IMR-90 (cell line): ENCODE results near the gene ASIC2. TPM values are rescaled to one million over a fixed set of nuclear protein-coding genes. Genes with fewer than 3 reads are reported as not detected.

ENCODE experiments used
- ATAC-seq: fragments of 200-7000 bp; cut with Tn5 transposase; 2 replicates; pipeline ENCODE4 v1.9.1; 2020; ENCODE audit warnings: low read depth, mild to moderate bottlenecking, moderate library complexity
- BruUV-seq: library from RNA; stranded (reverse); fragments of 400-500 nt; replicated peaks from 2 replicates; lab custom pipeline; 2021; lab: Mats Ljungman, UMichigan
- CTCF ChIA-PET: fragments of 300-600 bp; formaldehyde crosslinking; extraction: SDS; loops from one replicate; lab custom pipeline; 2021; ENCODE audit warnings: antibody characterized with exemption; lab: Yijun Ruan, JAX
- POLR2A ChIA-PET: fragments of 300-600 bp; sonication (Branson Sonifier 250); formaldehyde crosslinking; loops from one replicate; lab custom pipeline; 2022; ENCODE audit warnings: antibody characterized with exemption; ENCODE audit not compliant: unreplicated experiment; lab: Charles Lee
- DNase-seq: peaks from one replicate; pipeline ENCODE4 v3.0.0; 2013
- H2AFZ ChIP-seq: replicated peaks from 2 replicates; pipeline ENCODE3; 2013; ENCODE audit warnings: low read length, mild to moderate bottlenecking; ENCODE audit not compliant: poor library complexity
- H2AK5ac ChIP-seq: 2 replicates; pipeline ENCODE4 v1.6.1; 2013; ENCODE audit warnings: low read depth, low read length, inconsistent platforms
- H2AK9ac ChIP-seq: replicated peaks from 2 replicates; pipeline ENCODE3; 2013; ENCODE audit warnings: mild to moderate bottlenecking, low read depth, low read length, moderate library complexity; ENCODE audit not compliant: poor library complexity
- H2BK120ac ChIP-seq: 2 replicates; pipeline ENCODE4 v1.6.1; 2013; ENCODE audit warnings: low read depth, low read length, inconsistent platforms
- H2BK15ac ChIP-seq: 3 replicates; pipeline ENCODE4 v1.6.1; 2013; ENCODE audit warnings: low read depth, low read length, inconsistent platforms
- H2BK20ac ChIP-seq: 2 replicates; pipeline ENCODE4 v1.6.1; 2013; ENCODE audit warnings: low read depth, mild to moderate bottlenecking, inconsistent platforms, low read length, moderate library complexity
- H2BK5ac ChIP-seq: 2 replicates; pipeline ENCODE4 v1.6.1; 2013; ENCODE audit warnings: mild to moderate bottlenecking, low read depth, low read length, inconsistent platforms; ENCODE audit not compliant: poor library complexity, severe bottlenecking
- H3K14ac ChIP-seq: replicated peaks from 2 replicates; pipeline ENCODE4 v1.6.1; 2013; ENCODE audit warnings: low read depth, low read length, inconsistent platforms
- H3K18ac ChIP-seq: 2 replicates; pipeline ENCODE4 v1.6.1; 2013; ENCODE audit warnings: low read depth, low read length, control low read depth
- H3K23ac ChIP-seq: 2 replicates; pipeline ENCODE4 v1.6.1; 2013; ENCODE audit warnings: low read depth, low read length, inconsistent platforms
- H3K27ac ChIP-seq: 2 replicates; pipeline ENCODE4 v1.5.1; 2013; ENCODE audit warnings: mild to moderate bottlenecking, control low read depth, low read length; ENCODE audit not compliant: insufficient read depth
- H3K27me3 ChIP-seq: 2 replicates; pipeline ENCODE4 v1.6.1; 2013; ENCODE audit warnings: low read length; ENCODE audit not compliant: control insufficient read depth, insufficient read depth
- H3K36me3 ChIP-seq: 2 replicates; pipeline ENCODE4 v1.6.1; 2013; ENCODE audit warnings: low read length, mixed read lengths; ENCODE audit not compliant: control insufficient read depth, insufficient read depth
- H3K4ac ChIP-seq: 2 replicates; pipeline ENCODE4 v1.6.1; 2013; ENCODE audit warnings: low read depth, low read length, inconsistent platforms
- H3K4me1 ChIP-seq: 2 replicates; pipeline ENCODE4 v1.6.1; 2013; ENCODE audit warnings: low read length, mixed read lengths; ENCODE audit not compliant: control insufficient read depth, insufficient read depth
- H3K4me2 ChIP-seq: 2 replicates; pipeline ENCODE4 v1.6.1; 2013; ENCODE audit warnings: low read depth, mild to moderate bottlenecking, control low read depth, low read length, moderate library complexity
- H3K4me3 ChIP-seq: 2 replicates; pipeline ENCODE4 v1.5.1; 2013; ENCODE audit warnings: low read depth, mild to moderate bottlenecking, control low read depth, low read length, moderate library complexity; ENCODE audit not compliant: insufficient read depth
- H3K56ac ChIP-seq: 2 replicates; pipeline ENCODE4 v1.6.1; 2013; ENCODE audit warnings: low read length, inconsistent platforms; ENCODE audit not compliant: insufficient read depth; ENCODE audit errors: extremely low read depth
- H3K79me1 ChIP-seq, 2 experiments: 2 replicates each; pipeline ENCODE4 v1.6.1; 2013; ENCODE audit warnings: low read length in 2 of 2, inconsistent platforms in 1 of 2, low read depth in 1 of 2
- H3K9ac ChIP-seq: 2 replicates; pipeline ENCODE4 v1.6.1; 2013; ENCODE audit warnings: low read depth, low read length, control low read depth
- H3K9me1 ChIP-seq: 2 replicates; pipeline ENCODE4 v1.6.1; 2013; ENCODE audit warnings: low read length, inconsistent platforms; ENCODE audit not compliant: insufficient read depth
- H3K9me3 ChIP-seq: 2 replicates; pipeline ENCODE4 v1.6.1; 2013; ENCODE audit warnings: low read length; ENCODE audit not compliant: control insufficient read depth, insufficient read depth
- H4K20me1 ChIP-seq: 2 replicates; pipeline ENCODE4 v1.6.1; 2013; ENCODE audit warnings: low read length, inconsistent platforms; ENCODE audit not compliant: insufficient read depth
- H4K5ac ChIP-seq: 2 replicates; pipeline ENCODE4 v1.6.1; 2013; ENCODE audit warnings: mild to moderate bottlenecking, low read depth, low read length, control low read depth
- H4K8ac ChIP-seq, 2 experiments: 2 replicates each; pipeline ENCODE4 v1.6.1; 2013; ENCODE audit warnings: low read depth in 2 of 2, low read length in 2 of 2, control low read depth in 1 of 2, inconsistent platforms in 1 of 2
- H4K91ac ChIP-seq: 2 replicates; pipeline ENCODE4 v1.6.1; 2013; ENCODE audit warnings: low read depth, low read length, inconsistent platforms; ENCODE audit not compliant: insufficient read depth
- CEBPB ChIP-seq: IDR thresholded peaks from 2 replicates; pipeline ENCODE4 v1.6.1; 2012; ENCODE audit warnings: low read depth, low read length, improper control_type of control experiment
- MAFK ChIP-seq: IDR thresholded peaks from 2 replicates; pipeline ENCODE4 v1.6.1; 2012; ENCODE audit warnings: low read depth, low read length, improper control_type of control experiment
- MAZ ChIP-seq: IDR thresholded peaks from 2 replicates; pipeline ENCODE4 v1.6.1; 2012; ENCODE audit warnings: low read depth, mild to moderate bottlenecking, low read length, improper control_type of control experiment, moderate library complexity, borderline replicate concordance
- MXI1 ChIP-seq: IDR thresholded peaks from 2 replicates; pipeline ENCODE4 v1.6.1; 2012; ENCODE audit warnings: low read depth, mild to moderate bottlenecking, low read length, moderate library complexity, borderline replicate concordance
- POLR2A ChIP-seq: IDR thresholded peaks from 2 replicates; pipeline ENCODE4 v1.6.1; 2012; ENCODE audit warnings: mild to moderate bottlenecking, low read depth, low read length
- RCOR1 ChIP-seq: IDR thresholded peaks from 2 replicates; pipeline ENCODE4 v1.6.1; 2012; ENCODE audit warnings: mild to moderate bottlenecking, low read length, improper control_type of control experiment; ENCODE audit not compliant: insufficient replicate concordance
- WGBS, 2 experiments: methylation state at CpG; one replicate each; pipeline versions ENCODE4 v1.1.5 to v1.1.7; 2013; ENCODE audit warnings: missing lambda C conversion rate in 2 of 2; ENCODE audit not compliant: insufficient read length in 1 of 2; ENCODE audit errors: extremely low coverage in 2 of 2; 5-methylcytosine and 5-hydroxymethylcytosine counted together
- dilution Hi-C: fragments of 300-500 bp; cut with HindIII; formaldehyde crosslinking; loops from one replicate; pipeline ENCODE4 v1.14.3; 2018; ENCODE audit warnings: low sequenced_read_pairs; ENCODE audit not compliant: unreplicated experiment
- in situ Hi-C: fragments of 300-500 bp; cut with MboI; formaldehyde crosslinking; loops from 3 replicates; pipeline ENCODE4 v1.14.3; 2019; ENCODE audit warnings: low sequenced_read_pairs, inconsistent platforms, mixed read lengths
- intact Hi-C: fragments of 100-400 bp; cut with micrococcal nuclease; formaldehyde crosslinking; loops from 2 replicates; pipeline ENCODE4 v1.10.0; 2022
- polyA plus RNA-seq, 3 experiments: library from polyadenylated mRNA; depleted of rRNA; stranded (reverse); fragments of >200 nt; gene quantifications; 2 replicates each; pipeline ENCODE4 v1.2.3, GENCODE V29; 2012; ENCODE audit warnings: low replicate concordance in 1 of 3
- total RNA-seq: library from RNA; depleted of rRNA; stranded (reverse); fragments of >200 nt; gene quantifications from 2 replicates; pipeline ENCODE4 v1.2.3, GENCODE V29; 2012
- TF ChIP-seq, protein P1 (sequence below): conservative IDR thresholded peaks from 2 replicates; pipeline ENCODE4 v1.5.1; 2012; ENCODE audit warnings: mild to moderate bottlenecking, low read depth, low read length, improper control_type of control experiment
- TF ChIP-seq, protein P2 (sequence below): fragments of 150-350 bp; IDR thresholded peaks from 2 replicates; pipeline ENCODE4 v1.6.1; 2017; ENCODE audit warnings: mild to moderate bottlenecking, antibody characterized with exemption, low read length, low read depth

ASIC2 gene
- total and polyA plus RNA-seq, 2 of the 4 experiments (the other 2 are of a cell fraction) = under 0.01 to 0.15 TPM

DNA sequence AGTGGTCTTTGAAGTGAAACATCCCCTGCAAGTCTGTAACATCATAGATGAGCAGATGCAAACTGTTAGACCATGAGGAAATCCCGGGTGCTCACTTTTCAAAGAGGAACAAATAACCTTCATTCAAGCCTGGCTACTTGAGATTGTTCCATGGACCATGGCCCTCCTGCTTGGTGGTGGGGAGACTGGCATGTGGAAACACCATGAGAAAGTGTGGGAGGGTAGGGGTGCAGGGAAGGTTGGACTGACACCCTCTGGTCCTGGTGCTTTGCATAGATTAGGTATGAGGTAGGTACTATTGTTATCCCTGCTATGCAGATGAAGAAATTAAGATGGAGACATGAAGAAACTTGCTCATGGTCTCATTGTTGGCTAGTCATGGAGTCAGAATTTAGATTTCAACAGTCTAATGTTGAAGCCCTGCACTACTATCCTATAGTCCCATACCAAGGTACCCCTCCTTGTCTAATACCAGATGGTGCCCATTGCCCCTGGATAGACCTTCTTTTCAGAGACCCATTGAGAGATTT lies 242.4 kb downstream of the ASIC2 start:
- Histone ChIP-seq H2AFZ (no peak overlapping the region), H3K27ac (no peak overlapping the region), H4K8ac (no peak overlapping the region), H3K4me1 (no peaks in the 10 kb centered on the region), H4K5ac (no peak overlapping the region), H3K9me1 (no peaks in the 10 kb centered on the region), H2BK15ac (no peak overlapping the region), H3K56ac (no peak overlapping the region), H3K79me1 (no peaks in the 10 kb centered on the region), H4K91ac (no peak overlapping the region), H3K4me2 (no peak overlapping the region), H2BK120ac (no peak overlapping the region), H2BK20ac (no peak overlapping the region), H3K14ac (no peak overlapping the region), H3K4ac (no peak overlapping the region), H3K4me3 (no peak overlapping the region), H2BK5ac (no peak overlapping the region), H3K27me3 (peaks cover 4% of the 10 kb centered on the region), H3K23ac (no peak overlapping the region), H3K9ac (no peak overlapping the region), H3K36me3 (no peaks in the 10 kb centered on the region), H2AK5ac (no peak overlapping the region), H3K9me3 (no peaks in the 10 kb centered on the region), H3K18ac (no peak overlapping the region), H4K20me1 (no peaks in the 10 kb centered on the region), H2AK9ac (no peak overlapping the region)
- ATAC-seq (no peak), DNase-seq (no peak)
- dilution Hi-C loops = no loop called here
- BruUV-seq = no TSS peak
- in situ Hi-C loops = no loop called here
- WGBS, 2 experiments = no CpG with 5 or more reads among the region's 1 CpG
- ChIA-PET CTCF (no interaction called here), POLR2A (no interaction called here)
- TF ChIP-seq MXI1 (no peak), CEBPB (no peak), MAZ (no peak), POLR2A (no peak), RCOR1 (no peak), MAFK (no peak)
- TF ChIP-seq, protein P1, sequence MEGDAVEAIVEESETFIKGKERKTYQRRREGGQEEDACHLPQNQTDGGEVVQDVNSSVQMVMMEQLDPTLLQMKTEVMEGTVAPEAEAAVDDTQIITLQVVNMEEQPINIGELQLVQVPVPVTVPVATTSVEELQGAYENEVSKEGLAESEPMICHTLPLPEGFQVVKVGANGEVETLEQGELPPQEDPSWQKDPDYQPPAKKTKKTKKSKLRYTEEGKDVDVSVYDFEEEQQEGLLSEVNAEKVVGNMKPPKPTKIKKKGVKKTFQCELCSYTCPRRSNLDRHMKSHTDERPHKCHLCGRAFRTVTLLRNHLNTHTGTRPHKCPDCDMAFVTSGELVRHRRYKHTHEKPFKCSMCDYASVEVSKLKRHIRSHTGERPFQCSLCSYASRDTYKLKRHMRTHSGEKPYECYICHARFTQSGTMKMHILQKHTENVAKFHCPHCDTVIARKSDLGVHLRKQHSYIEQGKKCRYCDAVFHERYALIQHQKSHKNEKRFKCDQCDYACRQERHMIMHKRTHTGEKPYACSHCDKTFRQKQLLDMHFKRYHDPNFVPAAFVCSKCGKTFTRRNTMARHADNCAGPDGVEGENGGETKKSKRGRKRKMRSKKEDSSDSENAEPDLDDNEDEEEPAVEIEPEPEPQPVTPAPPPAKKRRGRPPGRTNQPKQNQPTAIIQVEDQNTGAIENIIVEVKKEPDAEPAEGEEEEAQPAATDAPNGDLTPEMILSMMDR = no peak
- TF ChIP-seq, protein P2, sequence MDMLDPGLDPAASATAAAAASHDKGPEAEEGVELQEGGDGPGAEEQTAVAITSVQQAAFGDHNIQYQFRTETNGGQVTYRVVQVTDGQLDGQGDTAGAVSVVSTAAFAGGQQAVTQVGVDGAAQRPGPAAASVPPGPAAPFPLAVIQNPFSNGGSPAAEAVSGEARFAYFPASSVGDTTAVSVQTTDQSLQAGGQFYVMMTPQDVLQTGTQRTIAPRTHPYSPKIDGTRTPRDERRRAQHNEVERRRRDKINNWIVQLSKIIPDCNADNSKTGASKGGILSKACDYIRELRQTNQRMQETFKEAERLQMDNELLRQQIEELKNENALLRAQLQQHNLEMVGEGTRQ = no peak
- intact Hi-C loops = loop anchor here (2.0 kb wide), 1 partner anchor 268 kb away; no protein-coding TSS in a partner anchor
